H1 (cell line): ENCODE measurements around the gene HRH2. TPM values are rescaled to one million over a fixed set of nuclear protein-coding genes. Genes with fewer than 3 reads are reported as not detected.
A peak's percentile ranks its signal among the peaks of the same experiment; 100 is the strongest.

Experiments used
- CTCF ChIA-PET: fragments of 300-600 bp; sonication (Branson Sonifier 250); formaldehyde crosslinking; loops from one replicate; lab custom pipeline; 2021; ENCODE audit not compliant: partially characterized antibody; lab: Charles Lee
- POLR2A ChIA-PET: fragments of 300-600 bp; sonication (Branson Sonifier 250); formaldehyde crosslinking; loops from one replicate; lab custom pipeline; 2021; ENCODE audit warnings: inconsistent platforms; ENCODE audit not compliant: partially characterized antibody; lab: Charles Lee
- DNase-seq, 2 experiments: peaks; one replicate each; pipeline versions ENCODE4 v3.0.0 to v3.0.0-alpha.2; 2010 to 2022; ENCODE audit warnings: low spot score in 2 of 2, low read depth in 1 of 2, mixed read lengths in 1 of 2
- FAIRE-seq: peaks from 2 replicates; lab custom pipeline; 2011; peaks lifted over from hg19 to GRCh38; lab: Jason Lieb, UNC
- H2AFZ ChIP-seq: 2 replicates; pipeline ENCODE4 v1.8.1; 2012; ENCODE audit warnings: low read length, inconsistent platforms
- H2AK5ac ChIP-seq: 2 replicates; pipeline ENCODE4 v1.6.1; 2013; ENCODE audit warnings: low read depth, low read length
- H2BK120ac ChIP-seq: replicated peaks from 2 replicates; pipeline ENCODE3; 2013; ENCODE audit warnings: low read depth, low read length, inconsistent platforms
- H2BK12ac ChIP-seq: 2 replicates; pipeline ENCODE4 v1.6.1; 2013; ENCODE audit warnings: low read depth, low read length
- H2BK15ac ChIP-seq: 2 replicates; pipeline ENCODE4 v1.6.1; 2013; ENCODE audit warnings: low read length
- H2BK20ac ChIP-seq: 2 replicates; pipeline ENCODE4 v1.6.1; 2013; ENCODE audit warnings: low read length
- H2BK5ac ChIP-seq: 2 replicates; pipeline ENCODE4 v1.6.1; 2013; ENCODE audit warnings: low read depth, low read length
- H3K14ac ChIP-seq: 2 replicates; pipeline ENCODE4 v1.6.1; 2013; ENCODE audit warnings: inconsistent platforms; ENCODE audit not compliant: insufficient read length
- H3K18ac ChIP-seq: 2 replicates; pipeline ENCODE4 v1.6.1; 2013; ENCODE audit warnings: low read length; ENCODE audit errors: extremely low read depth
- H3K23ac ChIP-seq: 2 replicates; pipeline ENCODE4 v1.6.1; 2013; ENCODE audit warnings: inconsistent platforms; ENCODE audit not compliant: insufficient read length
- H3K23me2 ChIP-seq: 2 replicates; pipeline ENCODE4 v1.6.1; 2013; ENCODE audit warnings: low read depth, low read length
- H3K27ac ChIP-seq: 2 replicates; pipeline ENCODE4 v1.6.1; 2011; ENCODE audit warnings: low read depth, low read length, inconsistent platforms
- H3K27me3 ChIP-seq, 4 experiments: replicated peaks in 1 of 4; 1 replicate in 1 of 4; 2 replicates in 3 of 4; pipeline versions ENCODE4 v1.6.1 to v1.8.1; 2011 to 2013; ENCODE audit warnings: low read length in 3 of 4, mild to moderate bottlenecking in 3 of 4, inconsistent platforms in 2 of 4, mixed read lengths in 2 of 4, moderate library complexity in 1 of 4; ENCODE audit not compliant: control insufficient read depth in 3 of 4, insufficient read depth in 3 of 4; ENCODE audit errors: extremely low read depth in 1 of 4
- H3K36me3 ChIP-seq, 4 experiments: 2 replicates each; pipeline versions ENCODE4 v1.6.1 to v1.8.1; 2011 to 2013; ENCODE audit warnings: mild to moderate bottlenecking in 4 of 4, low read length in 3 of 4, moderate library complexity in 2 of 4, control low read depth in 1 of 4, inconsistent platforms in 1 of 4; ENCODE audit not compliant: insufficient read depth in 4 of 4, control insufficient read depth in 2 of 4
- H3K4ac ChIP-seq: replicated peaks from 2 replicates; pipeline ENCODE3; 2013; ENCODE audit warnings: low read length, low read depth, mixed read lengths, inconsistent platforms; ENCODE audit not compliant: insufficient read length
- H3K4me1 ChIP-seq, 4 experiments: replicated peaks in 1 of 4; 1 replicate in 1 of 4; 2 replicates in 3 of 4; pipeline versions ENCODE4 v1.6.1 to v1.8.1; 2011 to 2013; ENCODE audit warnings: low read length in 3 of 4, inconsistent platforms in 2 of 4, mixed read lengths in 1 of 4; ENCODE audit not compliant: insufficient read depth in 4 of 4, control insufficient read depth in 3 of 4
- H3K4me2 ChIP-seq, 2 experiments: 2 replicates each; pipeline versions ENCODE4 v1.6.1 to v1.8.1; 2011 to 2013; ENCODE audit warnings: low read depth in 2 of 2, low read length in 2 of 2, control low read depth in 1 of 2, inconsistent platforms in 1 of 2, mild to moderate bottlenecking in 1 of 2; ENCODE audit not compliant: insufficient read depth in 1 of 2
- H3K4me3 ChIP-seq, 4 experiments: fragments of 200-600, 300-600 bp in 1 of 4; sonication (generic), shearing (Covaris generic), sonication (Bioruptor Twin) in 1 of 4; 2 replicates each; pipeline versions ENCODE4 v1.5.1 to v1.8.1; 2011 to 2016; ENCODE audit warnings: low read length in 4 of 4, low read depth in 3 of 4, control low read depth in 2 of 4, inconsistent platforms in 2 of 4, mild to moderate bottlenecking in 2 of 4, mixed read lengths in 1 of 4, moderate library complexity in 1 of 4; ENCODE audit not compliant: insufficient read depth in 2 of 4; ENCODE audit errors: extremely low read depth in 1 of 4
- H3K56ac ChIP-seq: replicated peaks from 2 replicates; pipeline ENCODE3; 2013; ENCODE audit warnings: low read depth, mild to moderate bottlenecking, mixed read lengths, low read length, inconsistent platforms; ENCODE audit not compliant: insufficient read length
- H3K79me1 ChIP-seq: 2 replicates; pipeline ENCODE4 v1.6.1; 2013; ENCODE audit warnings: low read depth, low read length, control low read depth
- H3K79me2 ChIP-seq, 2 experiments: 2 replicates each; pipeline versions ENCODE4 v1.6.1 to v1.8.1; 2012 to 2013; ENCODE audit warnings: low read length in 2 of 2, mild to moderate bottlenecking in 2 of 2, inconsistent platforms in 1 of 2; ENCODE audit not compliant: insufficient read depth in 2 of 2, control insufficient read depth in 1 of 2
- H3K9ac ChIP-seq, 4 experiments: replicated peaks in 1 of 4; 1 replicate in 1 of 4; 2 replicates in 3 of 4; pipeline versions ENCODE4 v1.6.1 to v1.8.1; 2011 to 2013; ENCODE audit warnings: low read depth in 3 of 4, low read length in 3 of 4, control low read depth in 2 of 4, mild to moderate bottlenecking in 2 of 4, moderate library complexity in 2 of 4, inconsistent platforms in 1 of 4; ENCODE audit errors: extremely low read depth in 1 of 4
- H3K9me3 ChIP-seq, 2 experiments: 2 replicates each; pipeline versions ENCODE4 v1.6.1 to v1.8.1; 2012 to 2013; ENCODE audit warnings: mild to moderate bottlenecking in 2 of 2, moderate library complexity in 2 of 2, control low read depth in 1 of 2, inconsistent platforms in 1 of 2, low read depth in 1 of 2, low read length in 1 of 2, mixed read lengths in 1 of 2; ENCODE audit not compliant: insufficient read depth in 2 of 2
- H4K20me1 ChIP-seq, 2 experiments: replicated peaks in 1 of 2; 2 replicates each; pipeline versions ENCODE3 to v1.8.1; 2011 to 2013; ENCODE audit warnings: inconsistent platforms in 2 of 2, low read length in 2 of 2, mild to moderate bottlenecking in 1 of 2; ENCODE audit not compliant: insufficient read depth in 2 of 2, control insufficient read depth in 1 of 2
- H4K5ac ChIP-seq: 2 replicates; pipeline ENCODE4 v1.6.1; 2013; ENCODE audit warnings: low read length, low read depth, mixed read lengths, inconsistent platforms; ENCODE audit not compliant: insufficient read length
- H4K8ac ChIP-seq: 2 replicates; pipeline ENCODE4 v1.8.0; 2013; ENCODE audit warnings: mild to moderate bottlenecking, moderate library complexity, low read length, inconsistent platforms; ENCODE audit not compliant: insufficient read depth; ENCODE audit errors: extremely low read depth
- H4K91ac ChIP-seq: replicated peaks from 2 replicates; pipeline ENCODE3; 2013; ENCODE audit warnings: low read length, mixed read lengths, inconsistent platforms; ENCODE audit not compliant: insufficient read length
- CBX5 ChIP-seq: fragments of 300-800, 300-1000 bp; sonication (generic); IDR thresholded peaks from 2 replicates; pipeline ENCODE4 v1.7.1; 2016; ENCODE audit warnings: antibody characterized with exemption, low read length, low read depth
- CHD1 ChIP-seq: IDR thresholded peaks from 2 replicates; pipeline ENCODE4 v1.6.1; 2012; ENCODE audit warnings: low read depth, low read length, improper control_type of control experiment
- EP300 ChIP-seq, 2 experiments: IDR thresholded peaks; 1 replicate in 1 of 2; 2 replicates in 1 of 2; pipeline ENCODE4 v1.6.1; 2011 to 2012; ENCODE audit warnings: low read depth in 2 of 2, low read length in 2 of 2, mild to moderate bottlenecking in 2 of 2, borderline replicate concordance in 1 of 2, inconsistent platforms in 1 of 2, moderate library complexity in 1 of 2
- NANOG ChIP-seq: IDR thresholded peaks from 2 replicates; pipeline ENCODE4 v1.6.1; 2011; ENCODE audit warnings: low read length, low read depth, mild to moderate bottlenecking, inconsistent platforms; ENCODE audit not compliant: insufficient read depth, poor library complexity, severe bottlenecking
- POLR2A ChIP-seq, 2 experiments: IDR thresholded peaks; 1 replicate in 1 of 2; 2 replicates in 1 of 2; pipeline ENCODE4 v1.6.1; 2011; ENCODE audit warnings: low read depth in 2 of 2, low read length in 2 of 2, mild to moderate bottlenecking in 2 of 2; ENCODE audit errors: control extremely low read depth in 1 of 2
- POLR2AphosphoS5 ChIP-seq: IDR thresholded peaks from 2 replicates; pipeline ENCODE4 v1.6.1; 2011; ENCODE audit warnings: low read depth, low read length
- RAD21 ChIP-seq, 2 experiments: IDR thresholded peaks in 1 of 2; conservative IDR thresholded peaks in 1 of 2; 2 replicates each; pipeline ENCODE4 v1.6.1; 2011; ENCODE audit warnings: low read depth in 2 of 2, low read length in 2 of 2, improper control_type of control experiment in 1 of 2, inconsistent platforms in 1 of 2, mild to moderate bottlenecking in 1 of 2, moderate library complexity in 1 of 2
- RNF2 ChIP-seq: fragments of 200-900, 300-1000 bp; sonication (generic); IDR thresholded peaks from 2 replicates; pipeline ENCODE4 v1.7.1; 2016; ENCODE audit warnings: borderline replicate concordance, low read depth, mild to moderate bottlenecking, antibody characterized with exemption, low read length; ENCODE audit not compliant: poor library complexity, severe bottlenecking; ENCODE audit errors: missing control alignments
- SIN3A ChIP-seq, 2 experiments: IDR thresholded peaks in 1 of 2; conservative IDR thresholded peaks in 1 of 2; 2 replicates each; pipeline ENCODE4 v1.6.1; 2011 to 2012; ENCODE audit warnings: low read length in 2 of 2, improper control_type of control experiment in 1 of 2, low read depth in 1 of 2, mild to moderate bottlenecking in 1 of 2
- SIRT6 ChIP-seq: IDR thresholded peaks from one replicate; pipeline ENCODE4 v1.7.1; 2012; ENCODE audit warnings: low read length, inconsistent platforms
- SIX5 ChIP-seq: IDR thresholded peaks from 2 replicates; pipeline ENCODE4 v1.6.1; 2011; ENCODE audit warnings: mild to moderate bottlenecking, low read depth, low read length
- TAF1 ChIP-seq: IDR thresholded peaks from 2 replicates; pipeline ENCODE4 v1.6.1; 2011; ENCODE audit warnings: mild to moderate bottlenecking, low read depth, low read length
- TEAD4 ChIP-seq: IDR thresholded peaks from 2 replicates; pipeline ENCODE4 v1.6.1; 2012; ENCODE audit warnings: low read depth, low read length, inconsistent platforms, mixed read lengths
- YY1 ChIP-seq: IDR thresholded peaks from 2 replicates; pipeline ENCODE4 v1.6.1; 2011; ENCODE audit warnings: low read depth, mild to moderate bottlenecking, low read length
- WGBS, 2 experiments: shearing (Covaris generic) in 1 of 2; methylation state at CpG; one replicate each; pipeline versions ENCODE4 v1.1.6 to v1.1.7; 2013 to 2015; ENCODE audit warnings: low lambda C conversion rate in 2 of 2, mixed read lengths in 2 of 2, inconsistent platforms in 1 of 2, low coverage in 1 of 2, missing lambda C conversion rate in 1 of 2; ENCODE audit not compliant: insufficient replicate concordance in 2 of 2, insufficient coverage in 1 of 2, insufficient read length in 1 of 2; ENCODE audit errors: extremely low coverage in 1 of 2, missing lambda C conversion rate in 1 of 2; 5-methylcytosine and 5-hydroxymethylcytosine counted together
- polyA plus RNA-seq, 7 experiments: library from polyadenylated mRNA; depleted of rRNA in 3 of 7; stranded (reverse) in 5 of 7; unstranded in 2 of 7; fragments of >200 nt in 5 of 7; fragments of 200-250 nt in 2 of 7; gene quantifications; 1 replicate in 5 of 7; 2 replicates in 1 of 7; 4 replicates in 1 of 7; pipeline versions ENCODE4 v1.2.1 to v1.2.3, GENCODE V29; 2011 to 2013; ENCODE audit warnings: missing spikeins in 2 of 7, mixed read lengths in 2 of 7
- total RNA-seq: library from RNA; stranded (reverse); fragmentation: NEBNext Ultra II Directional; extraction: Animal tissue kit (Norgen Biotek cat#: 25700); gene quantifications from 2 replicates; pipeline ENCODE4 v1.2.1, GENCODE V29; 2021

The HRH2 gene
- total and polyA plus RNA-seq, 2 of the 8 experiments (the other 6 are each of a cell fraction or from before 2014, with no cell fraction given) = 7.8 to 8.1 TPM

DNA sequence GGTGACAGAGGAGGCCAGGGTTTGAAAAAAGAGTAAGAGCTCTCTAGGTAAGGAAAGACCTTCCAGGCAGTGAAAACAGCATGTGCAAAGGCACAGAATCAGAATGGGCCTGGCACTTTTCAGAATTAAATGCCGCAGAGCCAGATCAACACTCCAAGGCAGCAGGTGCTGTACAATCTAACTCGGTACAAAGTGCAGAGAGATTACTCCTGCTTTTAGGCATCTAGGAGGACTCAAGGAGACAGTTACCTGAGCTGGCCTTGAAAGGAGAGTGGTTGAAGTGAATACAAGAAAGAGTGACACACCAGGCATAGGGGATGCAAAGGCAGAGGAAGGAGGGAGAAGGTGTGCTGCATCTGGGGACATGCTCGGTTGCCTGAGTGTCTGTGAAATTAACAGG is 21.5 kb downstream of the HRH2 start:
- H3K79me2 ChIP-seq = no peaks in the 10 kb centered on the region
- no peaks in the 10 kb centered on the region for H3K23me2 ChIP-seq
- no peak overlapping the region for H2BK20ac ChIP-seq
- no peak overlapping the region for H4K8ac ChIP-seq
- POLR2A ChIA-PET = interaction anchor here (2.3 kb wide), 1 partner anchor 10 kb away, joined by 5 read pairs; no protein-coding TSS in a partner anchor
- no peak overlapping the region for H3K9ac ChIP-seq
- H3K9me3 ChIP-seq = no peaks in the 10 kb centered on the region
- H2BK120ac ChIP-seq = no peak overlapping the region
- H3K79me1 ChIP-seq = no peaks in the 10 kb centered on the region; the same call in 1 of the 2 replicates
- peaks cover 0 to 8% (median 3%) of the 10 kb centered on the region in 4 experiments; a peak in 2 of 8 replicates for H3K36me3 ChIP-seq
- no peak overlapping the region for H4K5ac ChIP-seq
- H2BK5ac ChIP-seq = 0 out of 2 replicates have a peak overlapping the region, but pooled peaks have one; percentile 2
- no peak overlapping the region for H3K4ac ChIP-seq
- H3K27me3 ChIP-seq = no peaks in the 10 kb centered on the region
- no peak overlapping the region for H4K91ac ChIP-seq
- FAIRE-seq (no peak), DNase-seq (no peak)
- H3K4me1 ChIP-seq = no peaks in the 10 kb centered on the region
- no peak overlapping the region for H2AFZ ChIP-seq
- no peak overlapping the region for H2AK5ac ChIP-seq
- H3K4me3 ChIP-seq = no peak overlapping the region
- WGBS, 2 experiments = 93% methylated on average over 3 of the region's 3 CpGs; no CpG with 5 or more reads in 1 of the 2 experiments
- H3K4me2 ChIP-seq = no peak overlapping the region
- no peak overlapping the region for H3K27ac ChIP-seq
- H4K20me1 ChIP-seq = peaks cover 0 to 6% of the 10 kb centered on the region in 2 experiments
- CTCF ChIA-PET = interaction anchor here (0.6 to 2.6 kb wide), 4 partner anchors 9 to 145 kb away, joined by 3 to 9 read pairs (median 3); no protein-coding TSS in a partner anchor
- no peak overlapping the region for H3K56ac ChIP-seq
- no peak overlapping the region for H3K23ac ChIP-seq
- H2BK12ac ChIP-seq = no peak overlapping the region
- no peak overlapping the region for H2BK15ac ChIP-seq
- no peak overlapping the region for H3K14ac ChIP-seq
- no peak overlapping the region for H3K18ac ChIP-seq
- TF ChIP-seq SIRT6 (no peak), SIX5 (no peak), SIN3A (conservative IDR thresholded peaks at IDR 0.05 in 1 of 2, IDR thresholded peaks at IDR 0.05 in 1 of 2; ENCODE audit: low read depth in 1 of 2, low read length in 2 of 2) (no peak), RNF2 (no peak), RAD21 (IDR thresholded peaks at IDR 0.05 in 1 of 2, conservative IDR thresholded peaks at IDR 0.05 in 1 of 2; ENCODE audit: low read depth in 2 of 2, low read length in 2 of 2) (no peak), POLR2AphosphoS5 (no peak), TAF1 (no peak), YY1 (no peak), TEAD4 (no peak), EP300 (IDR thresholded peaks at IDR 0.05; ENCODE audit: borderline replicate concordance in 1 of 2, low read depth in 2 of 2, low read length in 2 of 2) (no peak), CHD1 (no peak), CBX5 (no peak), POLR2A (IDR thresholded peaks at IDR 0.05; ENCODE audit: control extremely low read depth in 1 of 2, low read depth in 2 of 2, low read length in 2 of 2) (no peak), NANOG (no peak)
